ENCODE measurements around the gene BTBD1.
A peak's percentile ranks its signal among the peaks of the same experiment; 100 is the strongest.

Gene BTBD1

DNA sequence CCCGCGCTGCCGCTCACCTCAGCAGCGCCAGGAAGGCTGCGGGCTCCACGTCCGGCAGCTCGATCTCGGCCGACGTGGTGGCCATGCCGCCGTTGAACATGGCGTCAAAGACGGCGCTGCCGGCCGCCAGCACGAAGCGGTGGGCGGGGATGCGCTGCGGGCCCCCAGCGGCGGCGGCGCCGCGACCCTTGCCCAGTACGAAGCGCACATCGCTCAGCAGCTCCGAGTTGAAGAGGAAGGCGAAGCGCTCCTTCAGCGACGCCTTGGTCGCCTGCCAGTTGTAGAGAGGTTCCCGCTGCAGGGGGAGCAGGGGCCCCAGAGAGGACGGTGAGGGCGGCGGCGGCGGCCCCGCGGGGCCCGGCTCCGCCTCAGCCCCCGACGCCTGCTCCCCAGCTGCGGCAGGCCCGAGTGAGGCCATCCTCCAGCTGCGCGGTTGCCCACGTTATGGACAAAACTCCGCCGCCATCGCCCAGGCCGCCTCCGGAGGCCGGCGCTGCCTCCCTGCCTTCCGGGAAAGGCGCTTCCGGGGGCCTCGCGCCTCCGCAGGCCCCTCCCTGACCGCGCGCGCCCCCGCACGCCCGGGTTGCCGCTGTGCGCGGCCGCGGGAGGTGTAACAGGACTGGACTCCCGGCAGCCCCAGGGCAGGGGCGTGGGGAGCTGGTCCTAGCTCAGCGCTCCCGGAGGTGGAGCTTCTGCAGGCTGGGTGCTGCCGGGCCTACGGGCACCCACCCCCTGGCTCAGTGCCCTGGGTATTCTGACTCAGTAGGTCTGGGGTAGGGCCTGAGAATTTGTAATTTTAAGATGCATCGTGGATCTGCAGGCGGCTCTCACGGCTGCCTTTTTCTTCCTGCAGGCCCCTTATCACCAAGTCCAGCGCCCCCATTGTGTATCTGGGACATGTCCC is at the start of gene BTBD1:
BTBD1 (minus strand) TSS at position 519 of the 904 bp plus-strand sequence; CDS start at position 418, 101 bp downstream.
- H3K4me3 ChIP-seq (ENCODE audit: low read length): peak within 1 kb of the TSS; percentile 42
- H3K4me1 ChIP-seq (ENCODE audit: control insufficient read depth, insufficient read depth, low read length): peaks cover 13% of the 10 kb centered on the region
- H3K9ac ChIP-seq (ENCODE audit: low read length): peak within 1 kb of the TSS; percentile 82
- no peaks in the 10 kb centered on the region for H3K9me3 ChIP-seq (ENCODE audit: control insufficient read depth, low read length)
- no peaks in the 10 kb centered on the region for H3K36me3 ChIP-seq (ENCODE audit: control insufficient read depth, insufficient read depth, low read length)
- no peaks in the 10 kb centered on the region for H3K27me3 ChIP-seq (ENCODE audit: control insufficient read depth, insufficient read depth, low read length)

DNA sequence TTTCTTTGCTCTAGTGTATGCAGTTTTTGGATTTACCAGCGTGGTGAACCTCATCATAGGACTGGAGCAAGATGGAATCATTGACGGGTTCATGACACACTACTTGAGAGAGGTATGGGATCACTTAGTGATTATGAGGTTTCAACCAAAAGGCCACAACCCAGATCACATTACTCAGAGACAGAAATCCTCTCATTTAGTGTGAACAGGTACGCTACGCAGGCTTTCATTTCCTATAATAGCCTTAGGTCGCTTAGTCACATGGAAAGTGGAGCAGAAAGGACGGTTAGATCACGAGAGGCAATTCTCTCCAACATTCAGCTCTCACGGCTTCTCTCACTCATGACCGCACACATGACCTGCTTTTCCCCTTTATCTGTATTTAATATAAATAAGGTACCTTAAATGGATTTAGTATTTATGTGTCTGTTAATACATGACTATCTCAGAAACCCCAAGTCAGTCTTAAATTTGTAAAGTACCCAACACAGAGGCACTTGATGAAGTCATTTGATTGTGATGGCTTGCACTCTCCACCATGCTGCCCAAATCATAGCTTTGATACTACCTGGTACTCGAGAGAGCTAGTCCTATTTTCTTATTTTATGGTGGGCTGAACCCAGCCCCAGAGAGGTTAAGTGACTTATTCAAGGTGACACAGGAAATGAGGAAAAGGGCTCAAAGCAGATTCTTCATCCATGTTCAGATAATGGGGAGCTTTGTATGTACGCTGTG is 48.9 kb upstream of the BTBD1 start:
- H3K4me3 ChIP-seq (ENCODE audit: low read length): no peak overlapping the region
- no peaks in the 10 kb centered on the region for H3K27me3 ChIP-seq (ENCODE audit: control insufficient read depth, insufficient read depth, low read length)
- no peaks in the 10 kb centered on the region for H3K36me3 ChIP-seq (ENCODE audit: control insufficient read depth, insufficient read depth, low read length)
- no peak overlapping the region for H3K9ac ChIP-seq (ENCODE audit: low read length)
- H3K9me3 ChIP-seq (ENCODE audit: control insufficient read depth, low read length): no peaks in the 10 kb centered on the region
- H3K4me1 ChIP-seq (ENCODE audit: control insufficient read depth, insufficient read depth, low read length): no peaks in the 10 kb centered on the region

DNA sequence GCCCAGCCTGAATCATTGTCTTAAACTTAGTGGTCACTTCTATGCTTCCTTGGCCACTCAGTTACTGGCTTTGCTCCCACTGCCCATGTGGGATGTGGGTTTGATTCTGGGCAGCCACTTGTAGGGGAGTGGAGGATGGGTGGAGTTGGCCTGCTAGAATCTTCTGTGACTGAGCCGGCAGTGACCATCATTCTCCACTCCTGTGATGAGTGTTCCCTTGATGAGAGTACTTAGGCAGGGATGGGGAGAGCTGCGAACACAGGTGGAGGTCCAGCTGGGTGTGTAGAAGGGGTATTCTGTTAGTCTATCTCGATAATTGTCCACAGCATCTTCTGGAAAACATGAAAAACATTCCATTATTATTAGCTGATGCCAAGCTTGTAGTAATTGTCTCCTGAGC is 48.4 kb upstream of the BTBD1 start:
- Histone ChIP-seq H3K36me3 (ENCODE audit: control insufficient read depth, insufficient read depth, low read length) (no peaks in the 10 kb centered on the region), H3K4me1 (ENCODE audit: control insufficient read depth, insufficient read depth, low read length) (no peaks in the 10 kb centered on the region), H3K27me3 (ENCODE audit: control insufficient read depth, insufficient read depth, low read length) (no peaks in the 10 kb centered on the region)

DNA sequence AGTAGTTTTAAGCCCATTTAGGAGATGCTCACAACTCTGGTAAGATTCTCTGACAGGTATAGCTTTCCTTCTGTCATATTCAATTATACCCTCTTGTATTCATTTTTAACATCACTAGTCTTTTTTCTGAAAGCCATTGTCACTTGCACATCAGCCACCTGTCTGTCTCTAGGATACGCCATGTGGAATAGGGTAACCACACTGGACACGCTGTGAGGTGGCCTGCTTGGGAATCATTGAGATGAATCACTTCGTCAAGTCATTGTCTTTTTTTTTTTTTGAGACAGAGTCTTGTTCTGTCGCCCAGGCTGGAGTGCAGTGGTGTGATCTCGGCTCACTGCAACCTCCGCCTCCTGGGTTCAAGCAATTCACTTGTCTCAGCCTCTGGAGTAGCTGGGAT is 47.8 kb upstream of the BTBD1 start:
- Histone ChIP-seq H3K36me3 (ENCODE audit: control insufficient read depth, insufficient read depth, low read length) (no peaks in the 10 kb centered on the region), H3K4me1 (ENCODE audit: control insufficient read depth, insufficient read depth, low read length) (no peaks in the 10 kb centered on the region), H3K4me3 (ENCODE audit: low read length) (no peak overlapping the region), H3K27me3 (ENCODE audit: control insufficient read depth, insufficient read depth, low read length) (peaks cover 3% of the 10 kb centered on the region), H3K9ac (ENCODE audit: low read length) (no peak overlapping the region), H3K9me3 (ENCODE audit: control insufficient read depth, low read length) (no peaks in the 10 kb centered on the region)

More for the DNA sequence above, 48.4 kb upstream of the BTBD1 start:
- Histone ChIP-seq H3K9ac (ENCODE audit: low read length) (no peak overlapping the region), H3K9me3 (ENCODE audit: control insufficient read depth, low read length) (no peaks in the 10 kb centered on the region), H3K4me3 (ENCODE audit: low read length) (no peak overlapping the region)

DNA sequence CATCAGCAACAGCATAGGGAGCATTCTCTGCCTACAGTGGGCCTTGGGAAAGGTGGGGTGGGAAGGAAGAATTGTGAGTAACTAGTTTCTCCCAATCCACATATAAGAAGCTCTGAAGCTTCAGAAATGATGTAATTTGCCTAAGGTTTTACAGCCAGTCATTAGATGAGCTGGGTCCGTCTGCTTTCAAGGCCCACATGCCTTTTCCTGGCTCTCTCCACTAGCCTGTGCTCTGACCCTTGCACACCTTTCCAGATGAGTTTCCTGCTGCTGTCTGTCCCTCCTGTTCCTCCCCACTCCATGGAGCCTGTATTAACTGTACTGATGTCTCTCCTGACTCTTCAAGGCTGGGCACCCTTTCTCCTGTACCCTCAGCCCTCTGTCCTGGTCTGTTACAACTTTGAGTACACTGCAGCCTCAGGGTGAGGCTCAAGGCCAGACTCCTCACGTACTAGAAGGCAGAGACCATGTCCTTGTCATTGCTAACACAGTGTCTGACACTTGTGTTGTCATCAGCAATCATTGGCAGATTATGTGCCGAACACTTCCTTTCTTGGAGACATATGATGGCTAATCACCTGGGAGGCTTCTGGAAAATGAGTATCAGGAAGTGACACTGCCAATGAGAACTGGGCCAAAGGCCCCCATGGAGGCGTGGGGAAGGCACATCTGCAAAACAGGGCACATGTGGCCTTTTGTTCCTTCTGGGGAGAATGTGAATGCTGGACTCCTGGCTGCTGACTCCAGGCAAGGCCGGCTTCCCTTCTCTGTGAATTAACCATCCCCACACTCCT is 47.0 kb upstream of the BTBD1 start:
- Histone ChIP-seq H3K9me3 (ENCODE audit: control insufficient read depth, low read length) (no peaks in the 10 kb centered on the region), H3K9ac (ENCODE audit: low read length) (no peak overlapping the region), H3K27me3 (ENCODE audit: control insufficient read depth, insufficient read depth, low read length) (peaks cover 10% of the 10 kb centered on the region), H3K4me3 (ENCODE audit: low read length) (no peak overlapping the region), H3K4me1 (ENCODE audit: control insufficient read depth, insufficient read depth, low read length) (no peaks in the 10 kb centered on the region), H3K36me3 (ENCODE audit: control insufficient read depth, insufficient read depth, low read length) (no peaks in the 10 kb centered on the region)

DNA sequence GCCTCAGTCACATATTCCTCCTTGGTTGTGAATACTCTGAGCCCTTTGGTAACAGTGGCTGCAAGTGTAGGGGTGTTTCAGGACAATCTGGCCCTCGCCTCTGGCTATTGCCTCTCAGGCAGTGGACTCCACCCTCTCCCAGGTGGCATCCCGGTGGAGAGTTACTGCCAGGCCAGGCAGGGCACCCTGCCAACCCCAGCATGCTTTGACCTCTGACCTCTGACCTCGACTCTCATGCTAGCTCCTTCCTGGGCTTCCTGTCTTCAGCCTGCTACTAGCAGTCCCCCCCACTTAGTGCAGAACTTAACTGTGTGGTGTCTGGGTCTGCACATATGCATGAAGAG is 45.9 kb upstream of the BTBD1 start:
- Histone ChIP-seq H3K36me3 (ENCODE audit: control insufficient read depth, insufficient read depth, low read length) (no peaks in the 10 kb centered on the region), H3K27me3 (ENCODE audit: control insufficient read depth, insufficient read depth, low read length) (peaks cover 22% of the 10 kb centered on the region), H3K9ac (ENCODE audit: low read length) (no peak overlapping the region), H3K4me3 (ENCODE audit: low read length) (no peak overlapping the region), H3K9me3 (ENCODE audit: control insufficient read depth, low read length) (no peaks in the 10 kb centered on the region), H3K4me1 (ENCODE audit: control insufficient read depth, insufficient read depth, low read length) (no peaks in the 10 kb centered on the region)

DNA sequence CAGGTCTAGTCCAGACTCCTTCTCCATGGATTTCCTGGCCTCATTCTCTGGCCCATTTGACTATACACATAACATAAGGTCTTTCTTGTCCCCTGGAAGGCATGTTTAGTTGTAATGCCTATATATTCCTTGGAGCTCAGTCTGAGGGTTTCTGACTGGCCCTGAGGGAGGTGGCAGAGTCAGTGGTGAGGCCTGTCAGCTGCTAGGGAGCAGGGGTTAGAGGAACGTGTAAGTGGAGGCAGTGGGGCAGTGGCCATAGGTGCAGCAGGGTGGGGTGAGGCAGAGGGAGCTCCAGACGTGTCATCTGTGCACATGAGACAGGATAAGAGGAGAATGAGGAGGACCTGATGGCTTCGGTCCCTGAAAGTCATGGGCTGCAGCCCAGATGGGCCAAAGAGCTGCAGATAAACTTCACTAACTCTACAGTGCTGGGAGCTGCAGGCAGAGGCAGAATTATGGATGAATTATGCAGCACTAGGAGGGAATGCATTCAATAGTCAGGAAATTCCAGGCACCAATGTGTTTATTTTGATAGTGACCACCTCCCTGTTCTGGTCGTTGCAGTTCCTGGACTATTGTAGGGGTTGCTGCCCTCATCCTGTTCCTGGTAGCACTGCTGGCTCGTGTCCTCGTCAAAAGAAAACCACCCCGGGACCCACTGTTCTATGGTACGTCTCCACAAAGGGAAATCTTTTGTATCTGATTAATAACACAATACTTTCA is 45.3 kb upstream of the BTBD1 start:
- no peak overlapping the region for H3K9ac ChIP-seq (ENCODE audit: low read length)
- no peaks in the 10 kb centered on the region for H3K9me3 ChIP-seq (ENCODE audit: control insufficient read depth, low read length)
- H3K4me1 ChIP-seq (ENCODE audit: control insufficient read depth, insufficient read depth, low read length): no peaks in the 10 kb centered on the region
- H3K36me3 ChIP-seq (ENCODE audit: control insufficient read depth, insufficient read depth, low read length): no peaks in the 10 kb centered on the region
- peaks cover 27% of the 10 kb centered on the region for H3K27me3 ChIP-seq (ENCODE audit: control insufficient read depth, insufficient read depth, low read length)
- no peak overlapping the region for H3K4me3 ChIP-seq (ENCODE audit: low read length)

DNA sequence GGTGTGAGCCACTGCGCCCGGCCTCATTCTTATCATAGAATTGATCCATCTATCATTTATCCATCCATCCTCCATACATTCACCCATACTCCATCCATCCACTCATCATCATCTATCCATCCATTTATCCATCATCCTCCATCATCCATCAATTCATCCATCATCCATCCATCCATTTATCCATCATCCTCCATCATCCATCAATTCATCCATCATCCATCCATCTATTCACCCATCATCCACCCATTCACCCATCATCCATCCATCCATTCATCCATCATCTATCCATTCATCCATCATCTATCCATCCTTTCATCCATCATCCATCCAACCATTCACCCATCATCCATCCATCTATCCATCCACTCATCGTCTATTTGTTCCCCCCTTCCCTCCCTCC is 44.1 kb upstream of the BTBD1 start:
- H3K36me3 ChIP-seq (ENCODE audit: control insufficient read depth, insufficient read depth, low read length): no peaks in the 10 kb centered on the region
- peaks cover 36% of the 10 kb centered on the region for H3K27me3 ChIP-seq (ENCODE audit: control insufficient read depth, insufficient read depth, low read length)
- no peak overlapping the region for H3K4me3 ChIP-seq (ENCODE audit: low read length)
- H3K9me3 ChIP-seq (ENCODE audit: control insufficient read depth, low read length): no peaks in the 10 kb centered on the region
- H3K9ac ChIP-seq (ENCODE audit: low read length): no peak overlapping the region
- no peaks in the 10 kb centered on the region for H3K4me1 ChIP-seq (ENCODE audit: control insufficient read depth, insufficient read depth, low read length)

DNA sequence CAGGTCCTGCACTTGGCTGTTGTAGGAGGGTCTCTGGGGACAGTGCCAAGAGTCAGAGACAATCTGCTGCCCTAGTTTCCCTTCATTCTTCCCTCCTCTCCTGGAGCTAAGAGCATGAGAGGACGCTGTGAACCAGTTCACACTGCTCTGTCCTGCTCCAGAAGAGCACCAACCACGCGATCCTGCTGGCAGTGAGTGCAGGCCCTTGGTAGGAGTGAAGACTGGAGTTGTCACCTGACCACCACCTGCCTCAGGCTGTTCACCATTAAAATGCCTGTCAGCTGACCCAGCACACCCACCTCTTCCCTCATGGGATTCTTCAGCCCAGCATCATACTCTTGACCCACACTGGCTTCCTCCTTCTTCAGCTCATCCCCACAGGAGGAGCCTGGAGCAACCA is 43.3 kb upstream of the BTBD1 start:
- Histone ChIP-seq H3K4me3 (ENCODE audit: low read length) (no peak overlapping the region), H3K9me3 (ENCODE audit: control insufficient read depth, low read length) (no peaks in the 10 kb centered on the region), H3K9ac (ENCODE audit: low read length) (no peak overlapping the region), H3K27me3 (ENCODE audit: control insufficient read depth, insufficient read depth, low read length) (peaks cover 36% of the 10 kb centered on the region), H3K4me1 (ENCODE audit: control insufficient read depth, insufficient read depth, low read length) (no peaks in the 10 kb centered on the region), H3K36me3 (ENCODE audit: control insufficient read depth, insufficient read depth, low read length) (no peaks in the 10 kb centered on the region)

DNA sequence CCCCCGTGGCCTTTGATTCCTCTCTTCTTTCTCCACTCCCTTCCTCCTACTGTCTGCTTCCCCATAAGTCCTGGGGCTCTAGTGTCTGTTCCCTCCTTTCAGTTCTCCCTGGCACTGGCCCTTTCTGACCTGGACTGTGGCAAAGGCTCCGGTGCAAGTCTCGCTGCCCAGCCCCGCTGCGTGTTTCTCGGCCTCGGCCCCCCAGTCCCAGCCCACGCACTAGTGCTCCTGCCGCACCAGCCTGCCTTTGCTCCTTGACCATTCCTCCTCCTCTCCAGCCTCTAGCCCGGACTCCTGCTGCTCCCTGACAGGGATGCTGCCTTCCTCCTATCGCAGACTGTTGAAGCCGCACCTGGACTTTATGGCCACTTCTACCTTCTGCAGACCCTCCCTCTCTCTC is 42.5 kb upstream of the BTBD1 start:
- peaks cover 36% of the 10 kb centered on the region for H3K27me3 ChIP-seq (ENCODE audit: control insufficient read depth, insufficient read depth, low read length)
- H3K4me1 ChIP-seq (ENCODE audit: control insufficient read depth, insufficient read depth, low read length): no peaks in the 10 kb centered on the region

DNA sequence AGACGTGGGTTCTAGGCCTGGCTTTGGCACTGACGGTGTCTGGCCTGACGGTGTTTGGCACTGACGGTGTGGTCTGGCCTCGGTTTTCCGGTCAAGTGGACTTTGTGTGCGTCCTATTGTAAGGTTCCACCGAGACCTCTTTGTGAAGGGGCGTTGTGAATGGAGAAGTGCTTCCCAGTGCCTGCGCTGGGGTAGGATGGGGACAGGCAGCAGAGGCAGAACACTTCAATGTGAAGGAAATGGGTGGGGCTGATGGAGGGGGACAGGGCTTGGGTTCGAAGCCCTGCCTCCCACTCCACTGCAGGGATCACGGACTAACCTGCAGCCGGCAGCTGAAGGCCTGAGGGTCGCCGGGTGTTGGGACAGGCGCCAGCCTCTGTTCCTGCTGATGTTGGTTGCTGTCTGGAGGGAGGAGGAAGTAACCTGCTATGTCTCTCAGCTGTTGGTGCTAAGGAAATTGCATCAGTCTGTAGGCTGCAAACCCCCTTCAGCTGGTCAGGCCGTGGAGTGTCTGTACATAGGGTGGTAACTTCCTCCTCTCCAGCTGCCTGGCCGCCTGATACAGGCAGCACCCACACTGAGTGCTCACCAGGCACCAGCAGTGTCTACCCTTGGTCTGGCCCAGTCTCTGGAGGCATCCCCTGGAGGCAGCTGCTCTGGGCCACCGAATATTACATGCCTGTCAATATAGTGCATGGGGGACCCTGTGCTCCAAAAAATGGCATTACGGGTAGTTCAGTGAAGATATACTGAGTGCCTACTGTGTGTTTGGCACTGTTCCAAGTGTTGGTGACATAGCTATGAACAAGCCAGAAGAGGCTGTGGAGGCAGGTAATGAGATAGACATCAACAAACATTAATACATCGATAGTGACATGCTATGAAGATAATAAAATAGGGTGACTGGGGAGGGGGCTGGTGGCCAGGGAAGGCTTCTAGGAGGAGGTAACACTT is 41.5 kb upstream of the BTBD1 start:
- Histone ChIP-seq H3K27me3 (ENCODE audit: control insufficient read depth, insufficient read depth, low read length) (peaks cover 36% of the 10 kb centered on the region), H3K4me3 (ENCODE audit: low read length) (no peak overlapping the region), H3K9ac (ENCODE audit: low read length) (no peak overlapping the region), H3K9me3 (ENCODE audit: control insufficient read depth, low read length) (no peaks in the 10 kb centered on the region), H3K4me1 (ENCODE audit: control insufficient read depth, insufficient read depth, low read length) (no peaks in the 10 kb centered on the region), H3K36me3 (ENCODE audit: control insufficient read depth, insufficient read depth, low read length) (no peaks in the 10 kb centered on the region)

More for the DNA sequence above, 42.5 kb upstream of the BTBD1 start:
- no peaks in the 10 kb centered on the region for H3K9me3 ChIP-seq (ENCODE audit: control insufficient read depth, low read length)
- no peak overlapping the region for H3K9ac ChIP-seq (ENCODE audit: low read length)
- no peak overlapping the region for H3K4me3 ChIP-seq (ENCODE audit: low read length)
- H3K36me3 ChIP-seq (ENCODE audit: control insufficient read depth, insufficient read depth, low read length): no peaks in the 10 kb centered on the region

Data from mucosa of stomach (tissue), 1 donor.